ENCODE data around the gene C1orf21.

Gene C1orf21

GRCh38 chr1:184542291-184542690 is 155.5 kb downstream of the C1orf21 start:
- Histone ChIP-seq H3K79me2 (ENCODE audit: insufficient read depth, low read length) (no peaks in the 10 kb centered on the region), H3K27me3 (ENCODE audit: insufficient read depth, low read length) (no peaks in the 10 kb centered on the region), H3K9ac (ENCODE audit: low read length) (no peak overlapping the region), H3K9me3 (ENCODE audit: low read length) (peaks cover 4% of the 10 kb centered on the region; the same call in 1 of the 2 replicates), H3K4me1 (ENCODE audit: insufficient read depth, low read length, severe bottlenecking) (no peaks in the 10 kb centered on the region), H4K20me1 (ENCODE audit: insufficient read depth, low read length) (no peaks in the 10 kb centered on the region), H3F3A (ENCODE audit: insufficient read depth, low read length) (no peaks in the 10 kb centered on the region), H2AFZ (ENCODE audit: low read length) (no peak overlapping the region), H3K36me3 (ENCODE audit: insufficient read depth, low read length) (no peaks in the 10 kb centered on the region), H3K27ac (ENCODE audit: low read depth, low read length, poor library complexity, severe bottlenecking) (no peak overlapping the region), H3K9me2 (ENCODE audit: low read depth, low read length) (no peaks in the 10 kb centered on the region), H3K4me2 (ENCODE audit: low read length) (no peak overlapping the region), H3K4me3 (ENCODE audit: low read depth, low read length, poor library complexity, severe bottlenecking) (no peak overlapping the region)
- TF ChIP-seq EZH2 (IDR thresholded peaks at IDR 0.05; ENCODE audit: borderline replicate concordance, low read length) (no peak), CTCF (IDR thresholded peaks at IDR 0.05; ENCODE audit: low read length) (no peak)

DNA sequence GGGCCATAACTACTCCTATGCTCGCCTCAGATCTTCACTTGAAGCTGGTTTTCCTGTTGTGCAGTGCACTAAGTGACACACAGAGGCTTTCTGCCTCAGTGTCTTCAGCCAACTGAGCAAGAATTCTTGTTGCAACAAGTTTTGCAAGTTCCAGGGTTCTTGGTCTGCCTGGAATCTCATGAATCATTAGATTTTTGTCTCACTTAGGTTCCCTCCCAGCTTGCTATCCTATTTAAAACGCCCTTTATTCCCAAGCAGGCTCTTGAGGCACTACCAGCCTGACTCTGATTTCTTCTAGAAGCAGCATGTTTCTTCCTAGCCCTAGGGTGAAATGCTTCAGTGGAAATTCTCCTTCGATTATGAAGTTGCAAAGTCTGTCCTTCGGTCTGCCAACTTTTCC is 158.8 kb downstream of the C1orf21 start:
- H3K9me2 ChIP-seq (ENCODE audit: low read depth, low read length): no peaks in the 10 kb centered on the region
- no peaks in the 10 kb centered on the region for H4K20me1 ChIP-seq (ENCODE audit: insufficient read depth, low read length)
- no peaks in the 10 kb centered on the region for H3K36me3 ChIP-seq (ENCODE audit: insufficient read depth, low read length)
- no peak overlapping the region for H3K4me3 ChIP-seq (ENCODE audit: low read depth, low read length, poor library complexity, severe bottlenecking)
- H3K79me2 ChIP-seq (ENCODE audit: insufficient read depth, low read length): no peaks in the 10 kb centered on the region
- H3F3A ChIP-seq (ENCODE audit: insufficient read depth, low read length): no peaks in the 10 kb centered on the region
- H3K4me1 ChIP-seq (ENCODE audit: insufficient read depth, low read length, severe bottlenecking): no peaks in the 10 kb centered on the region
- TF ChIP-seq CTCF (IDR thresholded peaks at IDR 0.05; ENCODE audit: low read length): no peak
- TF ChIP-seq EZH2 (IDR thresholded peaks at IDR 0.05; ENCODE audit: borderline replicate concordance, low read length): no peak
- H3K4me2 ChIP-seq (ENCODE audit: low read length): no peak overlapping the region
- H3K27ac ChIP-seq (ENCODE audit: low read depth, low read length, poor library complexity, severe bottlenecking): no peak overlapping the region
- H3K9me3 ChIP-seq (ENCODE audit: low read length): no peaks in the 10 kb centered on the region
- H2AFZ ChIP-seq (ENCODE audit: low read length): no peak overlapping the region
- H3K27me3 ChIP-seq (ENCODE audit: insufficient read depth, low read length): no peaks in the 10 kb centered on the region
- no peak overlapping the region for H3K9ac ChIP-seq (ENCODE audit: low read length)

DNA sequence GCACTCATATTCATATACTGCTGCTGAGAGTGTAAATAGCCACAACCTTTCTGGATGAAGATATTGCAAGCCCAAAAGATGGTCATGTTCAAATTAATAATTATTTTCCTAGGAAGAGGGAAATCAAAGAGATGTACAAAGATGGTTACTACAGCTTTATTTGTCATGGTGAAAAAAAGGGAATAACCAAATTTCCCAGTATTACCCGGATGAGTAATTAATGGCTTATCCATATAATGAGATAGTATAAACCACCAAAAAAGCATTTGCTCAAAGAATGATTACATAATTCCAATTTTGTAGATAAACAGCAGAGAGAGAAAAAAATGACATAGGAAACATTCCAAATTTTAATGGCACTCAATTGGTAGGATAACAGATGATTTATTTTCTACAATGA is 165.6 kb downstream of the C1orf21 start:
- H3K4me2 ChIP-seq (ENCODE audit: low read length): no peak overlapping the region
- H3K27me3 ChIP-seq (ENCODE audit: insufficient read depth, low read length): no peaks in the 10 kb centered on the region
- no peaks in the 10 kb centered on the region for H3F3A ChIP-seq (ENCODE audit: insufficient read depth, low read length)
- no peaks in the 10 kb centered on the region for H3K9me3 ChIP-seq (ENCODE audit: low read length)
- no peak overlapping the region for H3K27ac ChIP-seq (ENCODE audit: low read depth, low read length, poor library complexity, severe bottlenecking)
- H3K36me3 ChIP-seq (ENCODE audit: insufficient read depth, low read length): no peaks in the 10 kb centered on the region
- no peak overlapping the region for H2AFZ ChIP-seq (ENCODE audit: low read length)
- H3K79me2 ChIP-seq (ENCODE audit: insufficient read depth, low read length): no peaks in the 10 kb centered on the region
- no peaks in the 10 kb centered on the region for H4K20me1 ChIP-seq (ENCODE audit: insufficient read depth, low read length)
- H3K9me2 ChIP-seq (ENCODE audit: low read depth, low read length): no peaks in the 10 kb centered on the region
- TF ChIP-seq EZH2 (IDR thresholded peaks at IDR 0.05; ENCODE audit: borderline replicate concordance, low read length) (no peak), CTCF (IDR thresholded peaks at IDR 0.05; ENCODE audit: low read length) (no peak)
- no peaks in the 10 kb centered on the region for H3K4me1 ChIP-seq (ENCODE audit: insufficient read depth, low read length, severe bottlenecking)
- no peak overlapping the region for H3K4me3 ChIP-seq (ENCODE audit: low read depth, low read length, poor library complexity, severe bottlenecking)
- no peak overlapping the region for H3K9ac ChIP-seq (ENCODE audit: low read length)
